ENCODE results near the gene WDFY4.

Gene WDFY4

GRCh38 chr10:48932831-48933664 lies 248.4 kb downstream of the WDFY4 start:
- no peak for DNase-seq

- DNase-seq: no peak
These were observed 250.2 kb downstream of the WDFY4 start for GRCh38 chr10:48934672-48935501.

- DNase-seq: no peak
These were observed 250.9 kb downstream of the WDFY4 start for GRCh38 chr10:48935577-48935976.

- DNase-seq: no peak
These were observed 253.1 kb downstream of the WDFY4 start for GRCh38 chr10:48937796-48938195.

GRCh38 chr10:48938281-48938680 lies 253.6 kb downstream of the WDFY4 start:
- DNase-seq: no peak

GRCh38 chr10:48938990-48939536 lies 254.4 kb downstream of the WDFY4 start:
- DNase-seq: no peak

GRCh38 chr10:48939790-48940325 lies 255.2 kb downstream of the WDFY4 start, which contains the start of gene LRRC18:
Gene LRRC18, minus strand, starts transcription at chr10:48939840. Its CDS starts 25,685 bp downstream, at chr10:48914155.
- no peak for DNase-seq

- no peak for DNase-seq
These were observed 255.7 kb downstream of the WDFY4 start for GRCh38 chr10:48940372-48940771.

- no peak for DNase-seq
These were observed 256.3 kb downstream of the WDFY4 start for GRCh38 chr10:48940958-48941357.

GRCh38 chr10:48941427-48942075 lies 256.9 kb downstream of the WDFY4 start:
- no peak for DNase-seq

- no peak for DNase-seq
These were observed 258.4 kb downstream of the WDFY4 start for GRCh38 chr10:48943096-48943495.

- no peak for DNase-seq
These were observed 259.5 kb downstream of the WDFY4 start for GRCh38 chr10:48944171-48944570.

GRCh38 chr10:48945441-48946130 lies 260.9 kb downstream of the WDFY4 start:
- DNase-seq: no peak

GRCh38 chr10:48946332-48946731 lies 261.7 kb downstream of the WDFY4 start:
- no peak for DNase-seq

GRCh38 chr10:48946891-48947500 lies 262.3 kb downstream of the WDFY4 start:
- no peak for DNase-seq

GRCh38 chr10:48947690-48948469 lies 263.2 kb downstream of the WDFY4 start:
- no peak for DNase-seq

GRCh38 chr10:48948470-48949037 lies 263.9 kb downstream of the WDFY4 start:
- DNase-seq: no peak

- no peak for DNase-seq
These were observed 267.0 kb downstream of the WDFY4 start for GRCh38 chr10:48951707-48952106.

GRCh38 chr10:48957361-48958151 lies 272.9 kb downstream of the WDFY4 start:
- no peak for DNase-seq

All from NCI-H345 (cell line).